Keratinocyte (primary cell): Measurements from ENCODE around the gene TP53BP2. TPM values are rescaled to one million over a fixed set of nuclear protein-coding genes. Genes with fewer than 3 reads are reported as not detected.
A peak's percentile ranks its signal among the peaks of the same experiment; 100 is the strongest.

Experiments used
- DNase-seq: peaks from one replicate; pipeline ENCODE4 v3.0.0-alpha.2; 2011; ENCODE audit warnings: low read depth, missing footprints, low spot score
- FAIRE-seq: peaks from 2 replicates; lab custom pipeline; 2011; peaks lifted over from hg19 to GRCh38; lab: Jason Lieb, UNC
- H2AFZ ChIP-seq: 2 replicates; pipeline ENCODE4 v1.6.0; 2012; ENCODE audit warnings: low read length, control low read depth, inconsistent platforms; ENCODE audit not compliant: control insufficient read depth
- H3K27ac ChIP-seq: 2 replicates; pipeline ENCODE4 v1.5.1; 2011; ENCODE audit warnings: low read length; ENCODE audit not compliant: control insufficient read depth, insufficient read depth
- H3K27me3 ChIP-seq: 3 replicates; pipeline ENCODE4 v1.6.0; 2011; ENCODE audit warnings: low read length; ENCODE audit not compliant: control insufficient read depth, insufficient read depth; ENCODE audit errors: extremely low read depth
- H3K36me3 ChIP-seq, 2 experiments: 2 replicates in 1 of 2; 3 replicates in 1 of 2; pipeline ENCODE4 v1.5.1; 2011; ENCODE audit warnings: low read length in 2 of 2, mild to moderate bottlenecking in 1 of 2; ENCODE audit not compliant: control insufficient read depth in 2 of 2, insufficient read depth in 2 of 2; ENCODE audit errors: extremely low read depth in 1 of 2
- H3K4me1 ChIP-seq: 3 replicates; pipeline ENCODE4 v1.5.1; 2011; ENCODE audit warnings: low read length; ENCODE audit not compliant: control insufficient read depth, insufficient read depth; ENCODE audit errors: extremely low read depth
- H3K4me2 ChIP-seq: 3 replicates; pipeline ENCODE4 v1.6.0; 2011; ENCODE audit warnings: low read depth, low read length; ENCODE audit not compliant: control insufficient read depth, insufficient read depth; ENCODE audit errors: extremely low read depth
- H3K4me3 ChIP-seq, 3 experiments: fragments of 200-600 bp in 1 of 3; sonication (generic) in 1 of 3; 2 replicates in 2 of 3; 3 replicates in 1 of 3; pipeline ENCODE4 v1.5.1; 2011 to 2016; ENCODE audit warnings: low read length in 3 of 3, mild to moderate bottlenecking in 3 of 3, control low read depth in 2 of 3, inconsistent platforms in 1 of 3, low read depth in 1 of 3, mixed read lengths in 1 of 3, mixed run types in 1 of 3, moderate library complexity in 1 of 3; ENCODE audit not compliant: control insufficient read depth in 2 of 3, insufficient read depth in 2 of 3; ENCODE audit errors: extremely low read depth in 1 of 3
- H3K79me2 ChIP-seq: 2 replicates; pipeline ENCODE4 v1.6.0; 2012; ENCODE audit warnings: low read length; ENCODE audit not compliant: control insufficient read depth, insufficient read depth
- H3K9ac ChIP-seq: 3 replicates; pipeline ENCODE4 v1.6.0; 2011; ENCODE audit warnings: low read length; ENCODE audit not compliant: control insufficient read depth, insufficient read depth; ENCODE audit errors: extremely low read depth
- H3K9me1 ChIP-seq: 3 replicates; pipeline ENCODE4 v1.6.0; 2011; ENCODE audit warnings: low read length; ENCODE audit not compliant: control insufficient read depth, insufficient read depth; ENCODE audit errors: extremely low read depth
- H3K9me3 ChIP-seq: 2 replicates; pipeline ENCODE4 v1.5.1; 2012; ENCODE audit warnings: low read depth, low read length; ENCODE audit not compliant: control insufficient read depth
- H4K20me1 ChIP-seq: 3 replicates; pipeline ENCODE4 v1.6.0; 2011; ENCODE audit warnings: low read length; ENCODE audit not compliant: control insufficient read depth, insufficient read depth; ENCODE audit errors: extremely low read depth
- EZH2 ChIP-seq: IDR thresholded peaks from one replicate; pipeline ENCODE4 v1.6.1; 2012; ENCODE audit warnings: inconsistent platforms, mild to moderate bottlenecking, low read length, moderate library complexity
- dilution Hi-C: fragments of 300-500 bp; cut with MboI; formaldehyde crosslinking; loops from one replicate; pipeline ENCODE4 v1.7.0; 2020; ENCODE audit warnings: low sequenced_read_pairs; ENCODE audit not compliant: extremely low pct_ligation_motif_present
- polyA plus RNA-seq, 5 experiments: library from polyadenylated mRNA; depleted of rRNA in 3 of 5; stranded (reverse) in 3 of 5; stranded (forward) in 1 of 5; unstranded in 1 of 5; fragments of >200 nt; gene quantifications; 1 replicate in 1 of 5; 2 replicates in 3 of 5; 3 replicates in 1 of 5; pipeline versions ENCODE4 v1.2.1 to v1.2.3, GENCODE V29; 2011 to 2012; ENCODE audit warnings: missing spikeins in 2 of 5, low read depth in 1 of 5, low replicate concordance in 1 of 5
- TF ChIP-seq, protein P1 (sequence below), 3 experiments: IDR thresholded peaks in 1 of 3; conservative IDR thresholded peaks in 1 of 3; optimal IDR thresholded peaks in 1 of 3; 2 replicates in 2 of 3; 3 replicates in 1 of 3; pipeline versions ENCODE3 to v1.5.1; 2011; ENCODE audit warnings: low read length in 3 of 3, mild to moderate bottlenecking in 3 of 3, moderate library complexity in 2 of 3, control low read depth in 1 of 3, inconsistent platforms in 1 of 3; ENCODE audit not compliant: insufficient read depth in 2 of 3; ENCODE audit errors: extremely low read depth in 1 of 3

The TP53BP2 gene
- polyA plus RNA-seq, 1 donor (not counting 4 experiments of a cell fraction or from before 2014, with no cell fraction given): 22.5 TPM

DNA sequence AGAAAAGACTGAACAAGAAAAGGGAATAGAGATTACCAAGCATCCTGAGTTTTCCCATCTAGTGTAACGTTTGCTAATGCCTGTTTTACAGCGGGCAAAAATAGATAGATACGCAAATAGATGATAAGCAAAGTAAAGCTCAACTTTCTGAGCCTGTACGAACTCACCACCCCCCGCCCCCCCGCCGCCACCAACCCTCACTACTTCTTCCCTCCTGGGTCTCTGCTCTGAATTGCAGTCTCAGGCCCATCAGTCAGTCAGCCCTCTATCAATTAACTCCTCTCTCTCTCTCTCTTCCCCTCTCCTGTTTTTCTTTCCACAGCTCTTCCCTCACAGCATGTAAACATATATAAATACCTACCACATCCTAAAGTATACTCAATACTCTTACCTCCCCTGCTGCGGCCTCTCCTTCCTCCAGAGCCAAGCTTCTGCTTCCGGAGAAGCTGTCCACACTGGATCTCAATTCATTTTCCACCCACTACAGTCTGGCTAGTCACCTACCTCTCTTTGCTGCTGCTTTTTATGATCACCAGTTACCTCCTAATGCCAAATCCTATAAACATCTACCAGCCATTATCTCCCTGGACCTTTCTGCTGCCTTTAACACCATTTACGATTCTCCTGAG, 68.8 kb downstream of the TP53BP2 start:
- Histone ChIP-seq H3K27me3 (no peaks in the 10 kb centered on the region), H3K79me2 (no peaks in the 10 kb centered on the region), H3K9ac (no peak overlapping the region), H3K4me1 (peaks cover 39% of the 10 kb centered on the region), H3K9me3 (no peaks in the 10 kb centered on the region), H3K9me1 (peaks cover 3% of the 10 kb centered on the region), H3K36me3 (peaks cover 22 to 41% of the 10 kb centered on the region in 2 experiments), H2AFZ (no peak overlapping the region), H3K27ac (peak overlapping the region; percentile 83), H3K4me2 (no peak overlapping the region), H4K20me1 (no peaks in the 10 kb centered on the region), H3K4me3 (no peak overlapping the region)
- dilution Hi-C loops: no loop called here
- TF ChIP-seq, protein P1, sequence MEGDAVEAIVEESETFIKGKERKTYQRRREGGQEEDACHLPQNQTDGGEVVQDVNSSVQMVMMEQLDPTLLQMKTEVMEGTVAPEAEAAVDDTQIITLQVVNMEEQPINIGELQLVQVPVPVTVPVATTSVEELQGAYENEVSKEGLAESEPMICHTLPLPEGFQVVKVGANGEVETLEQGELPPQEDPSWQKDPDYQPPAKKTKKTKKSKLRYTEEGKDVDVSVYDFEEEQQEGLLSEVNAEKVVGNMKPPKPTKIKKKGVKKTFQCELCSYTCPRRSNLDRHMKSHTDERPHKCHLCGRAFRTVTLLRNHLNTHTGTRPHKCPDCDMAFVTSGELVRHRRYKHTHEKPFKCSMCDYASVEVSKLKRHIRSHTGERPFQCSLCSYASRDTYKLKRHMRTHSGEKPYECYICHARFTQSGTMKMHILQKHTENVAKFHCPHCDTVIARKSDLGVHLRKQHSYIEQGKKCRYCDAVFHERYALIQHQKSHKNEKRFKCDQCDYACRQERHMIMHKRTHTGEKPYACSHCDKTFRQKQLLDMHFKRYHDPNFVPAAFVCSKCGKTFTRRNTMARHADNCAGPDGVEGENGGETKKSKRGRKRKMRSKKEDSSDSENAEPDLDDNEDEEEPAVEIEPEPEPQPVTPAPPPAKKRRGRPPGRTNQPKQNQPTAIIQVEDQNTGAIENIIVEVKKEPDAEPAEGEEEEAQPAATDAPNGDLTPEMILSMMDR (optimal IDR thresholded peaks at IDR 0.05 in 1 of 3, IDR thresholded peaks at IDR 0.05 in 1 of 3, conservative IDR thresholded peaks at IDR 0.05 in 1 of 3; ENCODE audit: extremely low read depth in 1 of 3, insufficient read depth in 2 of 3, low read length in 3 of 3): no peak
- no peak for TF ChIP-seq EZH2
- DNase-seq (no peak), FAIRE-seq (no peak)

DNA sequence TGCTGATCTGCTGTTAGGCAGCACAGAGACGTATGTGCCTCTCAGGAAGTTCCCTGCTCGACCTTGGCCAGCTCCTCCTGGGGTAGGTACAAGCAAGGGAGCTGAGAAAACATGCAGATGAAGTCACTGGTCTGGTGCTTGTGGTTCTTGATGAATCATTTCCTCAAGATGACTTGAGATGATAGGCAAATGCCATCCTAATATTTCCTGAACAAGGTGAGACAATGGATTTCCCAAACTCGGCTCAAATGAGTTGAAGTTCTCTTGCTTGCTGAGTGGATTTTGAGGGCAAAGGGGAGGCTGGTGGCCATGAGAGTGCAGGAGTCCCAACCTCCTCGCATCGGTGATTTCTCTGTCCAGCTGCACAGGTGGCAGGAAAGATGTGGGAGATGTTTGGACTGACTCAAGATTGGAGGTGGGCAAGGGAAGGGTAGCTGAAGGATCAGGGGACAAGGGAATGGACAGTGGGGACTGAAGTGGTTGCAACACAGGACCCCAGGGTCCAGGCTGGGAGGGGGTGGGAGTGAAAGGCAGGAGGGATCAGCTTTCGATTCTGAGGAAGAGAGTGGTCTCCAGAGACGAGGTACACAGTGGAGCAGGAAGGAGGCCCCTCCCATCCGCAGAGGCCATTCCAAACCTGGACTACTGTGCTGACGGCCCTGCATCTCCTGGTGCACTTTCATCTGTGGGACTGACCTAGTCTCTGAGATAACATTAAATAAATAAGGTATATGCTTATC, 69.5 kb downstream of the TP53BP2 start:
- dilution Hi-C loops: no loop called here
- peaks cover 46% of the 10 kb centered on the region for H3K4me1 ChIP-seq
- H2AFZ ChIP-seq: no peak overlapping the region
- H3K27ac ChIP-seq: peak overlapping the region; percentile 83
- TF ChIP-seq, protein P1 (optimal IDR thresholded peaks at IDR 0.05 in 1 of 3, IDR thresholded peaks at IDR 0.05 in 1 of 3, conservative IDR thresholded peaks at IDR 0.05 in 1 of 3; ENCODE audit: extremely low read depth in 1 of 3, insufficient read depth in 2 of 3, low read length in 3 of 3): no peak
- no peak for TF ChIP-seq EZH2
- H3K9ac ChIP-seq: no peak overlapping the region
- peaks cover 3% of the 10 kb centered on the region for H3K9me1 ChIP-seq
- H3K4me3 ChIP-seq: no peak overlapping the region
- peak; percentile 71 for DNase-seq
- peak; percentile 91 for FAIRE-seq
- no peaks in the 10 kb centered on the region for H4K20me1 ChIP-seq
- H3K27me3 ChIP-seq: no peaks in the 10 kb centered on the region
- no peaks in the 10 kb centered on the region for H3K9me3 ChIP-seq
- H3K36me3 ChIP-seq: peaks cover 22 to 42% of the 10 kb centered on the region in 2 experiments
- H3K4me2 ChIP-seq: peak overlapping the region; percentile 72
- H3K79me2 ChIP-seq: no peaks in the 10 kb centered on the region
